ENCODE results near the gene TBPL2.
A peak's percentile ranks its signal among the peaks of the same experiment; 100 is the strongest.
"Not testable (repeated sequence)": the region's sequence is repeated elsewhere in the genome, so short reads cannot be mapped to it uniquely, and the experiment has no call there.

Gene TBPL2

DNA sequence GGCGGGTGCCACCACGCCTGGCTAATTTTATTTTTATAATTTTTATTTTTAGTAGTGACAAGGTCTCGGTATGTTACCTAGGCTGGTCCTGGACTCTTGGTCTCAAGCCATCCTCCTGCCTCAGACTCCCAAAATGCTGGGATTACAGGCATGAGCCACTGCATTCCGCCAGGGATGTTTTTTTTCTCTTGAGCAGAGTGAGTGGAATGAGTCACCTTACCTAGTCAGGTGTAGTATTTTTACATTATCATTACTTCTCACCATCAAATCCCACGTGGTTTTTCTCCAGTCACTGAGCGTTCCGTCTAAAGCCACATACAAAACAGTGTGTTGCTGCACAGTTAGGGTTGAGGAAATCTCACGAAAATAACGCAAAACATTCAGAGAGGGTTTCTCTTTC, 870 bp upstream of the TBPL2 start:
- DNase-seq (ENCODE audit: low spot score), result no peak

DNA sequence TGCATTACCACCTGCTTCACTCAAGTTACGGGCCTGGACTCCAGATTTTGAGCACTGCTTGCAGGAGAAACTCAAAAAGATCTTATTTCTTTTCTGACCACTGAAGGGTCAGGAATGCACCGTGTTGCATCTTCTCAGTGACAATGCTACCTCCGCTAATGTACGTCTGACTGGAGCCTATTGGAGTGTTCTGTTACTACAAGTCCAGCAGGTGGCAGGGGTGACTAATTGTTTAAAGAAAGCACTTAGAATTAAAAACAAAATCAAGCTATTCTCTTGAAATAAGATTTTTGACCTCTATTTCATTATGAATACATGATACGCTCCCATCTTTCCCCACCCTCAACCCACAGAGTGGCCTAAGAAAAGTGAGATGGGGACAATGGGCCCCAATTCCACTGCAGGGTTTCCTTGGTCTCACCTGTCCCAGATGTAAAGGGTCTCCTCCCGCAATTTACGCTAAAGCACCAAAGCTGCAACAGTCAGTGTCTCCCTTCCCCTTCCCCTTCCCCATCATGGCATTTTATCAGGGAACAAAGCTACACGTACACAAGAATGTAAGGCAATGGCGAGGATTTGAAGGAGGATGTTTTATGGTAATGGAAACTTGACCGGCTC, 2.2 kb downstream of the TBPL2 start:
- peak; percentile 45 for DNase-seq (ENCODE audit: low spot score)

DNA sequence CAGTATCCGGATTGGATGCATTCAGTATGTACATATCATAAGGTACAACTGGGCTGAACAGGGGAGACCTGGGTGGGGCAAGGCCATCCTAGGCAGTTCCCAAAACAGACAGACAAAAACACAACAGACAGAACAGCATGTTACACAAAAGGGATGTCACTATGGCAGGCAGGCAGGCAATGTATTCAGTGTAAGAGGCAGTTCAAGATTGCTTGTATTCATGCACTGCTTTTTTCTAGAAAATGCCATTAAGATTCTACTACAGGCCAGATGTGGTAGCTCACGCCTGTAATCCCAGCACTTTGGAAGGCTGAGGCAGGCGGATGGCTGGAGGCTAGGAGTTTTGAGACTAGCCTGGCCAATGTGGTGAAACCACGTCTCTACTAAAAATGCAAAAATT, 3.5 kb downstream of the TBPL2 start:
- DNase-seq (ENCODE audit: low spot score), result no peak

DNA sequence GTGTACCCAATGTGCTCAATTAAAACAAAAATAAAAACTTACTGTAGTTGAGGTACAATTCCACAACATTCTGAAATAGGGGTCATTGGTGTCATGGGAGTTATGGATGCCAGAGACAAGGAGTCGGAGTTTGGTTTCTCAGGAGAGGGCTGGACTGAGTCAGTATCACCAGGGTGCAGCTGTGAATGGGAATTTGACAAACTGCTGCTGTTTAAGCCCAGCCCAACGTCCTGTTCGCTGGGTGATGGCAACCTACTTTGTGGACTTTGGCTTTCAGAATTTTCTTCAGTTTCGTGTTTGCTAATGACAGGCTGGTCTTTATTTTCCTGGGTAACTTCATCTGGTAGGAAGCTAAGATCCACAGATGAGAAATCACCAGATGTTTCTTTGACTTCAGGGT, 3.9 kb downstream of the TBPL2 start:
- DNase-seq (ENCODE audit: low spot score), result no peak

DNA sequence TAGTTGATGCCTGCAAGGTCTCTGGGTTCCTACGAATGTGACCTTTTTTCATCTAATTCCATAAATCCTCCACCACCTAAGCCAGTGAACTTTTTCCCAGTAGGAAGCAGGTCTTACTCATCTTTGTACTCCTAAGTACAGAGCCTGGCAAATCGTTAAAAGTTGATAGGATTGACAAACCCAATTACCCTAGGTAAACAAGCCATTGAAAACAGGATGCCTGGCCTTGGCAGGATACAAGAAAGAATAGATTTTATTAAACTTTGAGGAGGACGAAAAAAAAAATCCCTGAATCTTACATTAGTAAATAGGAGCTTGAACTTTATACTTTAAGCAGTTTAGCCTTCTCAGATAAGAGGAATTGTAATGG, 5.6 kb downstream of the TBPL2 start:
- DNase-seq (ENCODE audit: low spot score), result no peak

DNA sequence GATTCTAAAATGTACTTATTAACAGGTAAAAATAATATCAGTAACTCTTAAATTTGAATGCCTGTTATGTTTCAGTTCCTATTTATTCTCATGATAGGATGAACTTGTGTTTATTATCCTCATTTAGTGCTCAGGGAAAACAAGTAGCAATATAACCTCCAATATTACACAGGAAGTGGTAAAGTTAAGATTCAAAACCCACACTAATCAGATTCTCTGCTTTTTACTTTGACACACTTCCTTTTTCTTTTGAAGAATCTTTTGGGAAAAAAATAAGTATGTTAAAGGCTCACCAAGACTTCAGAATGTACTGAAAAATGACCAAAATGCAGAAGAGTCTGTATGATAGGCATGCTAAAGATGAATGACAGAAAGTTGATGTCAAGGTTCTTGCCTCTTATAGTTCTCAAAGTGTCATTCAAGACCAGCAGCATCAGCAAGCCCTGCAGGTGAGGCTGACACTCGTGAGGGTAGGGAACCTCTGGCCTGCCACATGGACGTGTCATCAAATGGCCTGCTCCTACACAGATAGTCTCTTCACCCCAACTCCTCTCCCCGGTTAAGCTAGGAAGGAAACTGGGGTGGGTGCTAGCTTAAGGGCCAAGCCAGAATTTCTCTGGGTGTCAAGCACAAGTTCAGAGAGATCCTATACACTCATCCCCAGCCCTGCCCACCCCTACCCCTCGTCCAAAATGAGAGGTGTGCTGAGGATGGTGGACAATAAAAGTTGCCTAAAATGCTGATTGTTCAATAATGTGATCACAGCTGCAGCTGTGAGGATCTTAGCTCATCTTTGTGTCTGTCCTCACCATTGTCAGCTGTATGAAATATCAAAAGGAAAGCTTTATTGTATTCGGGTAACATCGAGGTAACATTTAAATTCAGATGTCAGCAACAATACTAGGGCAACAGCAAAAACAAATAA, 6.3 kb downstream of the TBPL2 start:
- DNase-seq (ENCODE audit: low spot score), result no peak

DNA sequence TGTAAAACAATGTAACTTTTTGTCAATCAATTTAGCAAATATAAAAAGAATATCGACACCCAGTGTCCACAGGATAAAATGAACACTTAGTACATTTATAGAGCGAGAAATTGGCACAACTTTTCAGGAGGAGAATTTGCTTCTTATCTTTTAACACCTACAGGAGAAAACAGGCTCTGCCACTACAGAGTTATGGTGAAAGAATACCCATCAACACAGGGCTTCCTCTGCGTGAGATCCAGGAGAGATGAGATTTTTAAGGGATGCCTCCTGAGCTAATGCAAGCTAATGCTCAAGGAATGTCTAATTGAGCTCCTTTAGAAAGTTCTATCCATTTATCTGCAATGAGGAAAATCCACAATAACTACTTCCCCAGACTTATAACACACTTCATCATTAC, 7.8 kb downstream of the TBPL2 start:
- DNase-seq (ENCODE audit: low spot score), result no peak

DNA sequence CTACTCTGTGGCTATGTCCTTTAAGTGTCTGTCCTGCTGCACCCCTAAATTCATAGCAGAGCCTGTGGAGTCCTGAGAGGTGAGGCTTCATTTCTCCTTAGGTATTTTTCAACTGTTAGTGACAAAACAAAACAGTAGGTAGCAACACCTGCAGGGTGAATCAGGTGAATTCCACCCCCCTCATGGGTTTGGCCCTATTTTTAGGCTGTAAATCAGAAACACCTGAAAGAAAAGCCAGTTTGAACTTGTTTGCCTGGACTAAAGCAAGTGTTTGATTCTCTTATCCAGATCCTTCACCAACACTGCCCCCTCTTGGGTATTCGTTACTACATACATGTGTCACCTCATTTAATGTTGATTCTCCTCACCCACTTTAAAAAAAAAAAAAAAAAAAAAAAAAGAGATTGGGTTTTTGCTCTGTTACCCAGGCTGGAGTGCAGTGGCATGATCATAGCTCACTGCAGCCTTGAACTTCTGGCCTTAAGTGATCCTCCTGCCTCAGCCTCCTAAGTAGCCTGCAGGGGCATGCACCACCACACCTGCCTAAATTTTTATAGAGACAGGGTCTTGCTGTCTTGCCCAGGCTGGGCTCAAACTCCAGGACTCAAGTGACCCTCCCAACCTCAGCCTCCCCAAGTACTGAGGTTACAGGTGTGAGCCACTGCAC, 10.3 kb downstream of the TBPL2 start:
- peak; percentile 67 for DNase-seq (ENCODE audit: low spot score)

DNA sequence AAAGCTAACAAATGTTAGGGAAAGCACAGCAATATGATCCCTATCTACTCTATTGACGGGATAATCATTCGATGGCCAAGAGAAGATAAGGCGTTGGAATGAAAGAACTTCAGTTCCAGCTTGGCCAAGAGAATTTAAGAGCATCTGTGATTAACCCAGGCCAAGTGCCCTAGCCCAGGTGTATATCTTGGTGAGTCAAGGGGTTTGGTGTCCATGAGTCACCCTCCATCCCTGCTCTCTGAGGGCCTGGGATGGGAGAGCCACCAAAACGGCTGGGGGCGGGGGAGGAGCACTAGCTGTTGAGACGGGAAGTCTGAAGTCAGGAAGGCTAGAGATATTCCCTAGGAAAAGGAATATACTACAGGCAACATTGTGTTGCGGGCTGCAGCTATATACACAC, 13.0 kb downstream of the TBPL2 start:
- DNase-seq (ENCODE audit: low spot score), result no peak

DNA sequence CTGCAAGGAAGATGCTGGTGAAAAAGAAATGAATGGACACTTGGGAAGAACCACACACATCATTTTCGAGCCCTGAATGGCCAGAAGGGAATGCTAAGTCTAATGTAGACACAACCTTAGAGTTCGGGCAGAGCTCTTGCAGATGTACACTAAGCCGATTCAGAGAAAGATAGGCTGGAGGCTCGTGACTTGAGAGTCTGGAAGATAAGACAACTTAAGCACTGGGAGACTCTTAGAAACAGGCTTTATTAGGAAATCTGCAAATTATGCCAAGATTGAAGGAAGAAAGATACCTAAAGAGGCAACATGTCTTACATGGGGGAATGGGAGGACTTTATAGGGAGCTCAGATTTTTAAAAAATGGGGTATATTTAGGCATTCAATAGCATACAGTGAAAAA, 13.5 kb downstream of the TBPL2 start:
- no peak for DNase-seq (ENCODE audit: low spot score)

DNA sequence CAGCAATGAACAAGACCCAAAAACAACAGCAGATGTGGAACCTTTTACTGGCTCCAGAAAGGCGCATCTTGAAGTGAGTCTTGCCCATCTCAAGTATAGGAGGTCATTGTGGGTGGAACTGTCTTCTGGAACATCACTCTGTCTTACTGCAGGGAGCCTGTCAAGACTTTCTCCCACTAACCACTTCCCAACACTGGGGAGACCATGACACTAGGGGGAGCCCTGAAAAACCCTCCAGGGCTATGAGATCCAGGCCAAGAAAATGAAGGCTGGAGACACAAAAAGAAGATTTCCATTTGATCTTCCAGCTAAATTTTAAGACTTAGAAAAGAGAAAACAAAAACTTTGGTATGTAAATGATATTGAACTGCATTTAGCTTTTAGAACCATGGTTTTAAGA, 15.3 kb downstream of the TBPL2 start:
- DNase-seq (ENCODE audit: low spot score), result no peak

DNA sequence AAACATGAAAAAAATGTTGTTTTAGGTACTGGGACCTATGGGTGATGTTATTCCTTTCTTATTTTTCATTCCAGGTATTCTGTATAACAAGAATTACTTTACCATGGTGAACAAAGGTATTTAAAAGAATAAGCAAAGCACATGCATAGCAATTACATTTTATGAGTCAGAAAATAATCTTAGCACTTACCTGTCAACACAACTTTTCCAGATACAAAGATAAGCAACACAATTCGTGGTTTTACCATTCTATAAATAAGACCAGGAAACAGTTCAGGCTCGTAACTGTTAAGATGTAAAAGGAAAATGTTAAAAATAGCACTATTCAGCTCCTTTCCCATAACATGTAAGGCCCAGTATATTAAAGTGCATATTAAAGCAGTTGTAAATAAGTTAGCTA, 16.4 kb downstream of the TBPL2 start:
- DNase-seq (ENCODE audit: low spot score), result no peak

DNA sequence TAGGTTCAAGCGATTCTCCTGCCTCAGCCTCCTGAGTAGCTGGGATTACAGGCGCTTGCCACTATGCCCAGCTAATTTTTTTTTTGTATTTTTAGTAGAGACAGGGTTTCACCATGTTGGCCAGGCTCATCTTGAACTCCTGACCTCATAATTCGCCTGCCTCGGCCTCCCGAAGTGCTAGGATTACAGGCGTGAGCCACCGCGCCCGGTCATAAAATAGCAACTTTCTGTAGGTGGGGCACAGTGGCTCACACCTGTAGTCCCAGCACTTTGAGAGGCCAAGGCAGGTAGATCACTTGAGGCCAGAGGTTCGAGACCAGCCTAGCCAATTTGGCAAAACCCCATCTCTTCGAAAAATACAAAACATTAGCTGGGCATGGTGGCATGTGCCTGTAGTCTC, 18.1 kb downstream of the TBPL2 start:
- not testable (repeated sequence) for DNase-seq (ENCODE audit: low spot score)

DNA sequence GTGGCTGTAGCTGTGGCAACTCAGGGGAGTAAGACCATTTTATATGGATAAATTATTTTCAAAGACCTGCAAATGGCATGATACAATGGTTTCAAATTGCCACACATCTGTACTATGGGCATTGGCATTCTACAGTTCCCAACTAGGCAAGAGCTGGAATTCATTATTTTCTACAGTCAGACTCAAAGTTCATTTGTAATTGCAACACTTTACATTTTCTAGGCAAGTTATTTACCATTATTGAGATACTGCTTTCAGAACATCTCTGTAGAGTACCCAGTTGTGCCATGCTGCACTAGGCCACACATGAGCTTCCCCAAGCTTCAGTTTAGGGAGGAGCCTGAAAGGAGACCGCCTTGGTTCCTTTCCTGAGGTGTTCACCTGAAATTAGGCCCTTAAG, 20.8 kb downstream of the TBPL2 start:
- DNase-seq (ENCODE audit: low spot score), result no peak

DNA sequence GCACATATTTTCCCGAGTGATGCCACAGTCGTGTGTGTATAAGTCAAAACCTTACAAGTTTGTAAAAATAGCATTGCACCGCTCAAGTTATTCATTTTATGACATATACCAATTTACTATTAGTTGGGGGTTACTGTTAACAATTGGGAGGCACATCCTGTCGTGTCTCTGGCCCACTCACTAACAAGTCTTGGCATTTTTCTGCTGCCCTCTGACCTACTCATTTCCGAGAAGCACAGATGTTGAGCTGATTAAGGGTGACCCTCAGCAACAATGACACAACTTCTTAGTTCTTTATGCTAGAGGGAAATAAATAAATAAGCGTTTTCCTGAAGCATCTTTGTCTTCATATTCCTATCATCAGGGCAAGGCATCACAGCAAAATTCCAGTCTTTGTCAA, 22.0 kb downstream of the TBPL2 start:
- DNase-seq (ENCODE audit: low spot score), result peak; percentile 93

DNA sequence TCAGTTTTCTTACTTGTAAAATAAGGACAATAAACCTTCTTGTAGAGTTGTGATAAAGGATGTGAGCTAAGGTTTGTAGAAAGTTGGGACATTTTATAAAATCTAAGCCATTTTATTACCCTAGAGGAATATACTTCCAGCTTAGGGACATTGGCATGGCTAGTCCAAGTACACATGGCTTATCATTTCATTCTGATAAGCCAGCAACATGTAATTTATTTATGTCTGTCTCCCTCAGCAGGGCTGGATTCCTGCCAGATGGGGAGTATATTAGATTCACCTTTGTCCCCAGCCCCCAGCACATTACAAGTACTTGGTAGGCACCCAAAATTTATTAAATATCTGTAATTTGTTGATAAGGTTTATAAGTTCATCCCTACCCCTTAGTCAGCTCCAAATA, 22.5 kb downstream of the TBPL2 start:
- DNase-seq (ENCODE audit: low spot score), result no peak

DNA sequence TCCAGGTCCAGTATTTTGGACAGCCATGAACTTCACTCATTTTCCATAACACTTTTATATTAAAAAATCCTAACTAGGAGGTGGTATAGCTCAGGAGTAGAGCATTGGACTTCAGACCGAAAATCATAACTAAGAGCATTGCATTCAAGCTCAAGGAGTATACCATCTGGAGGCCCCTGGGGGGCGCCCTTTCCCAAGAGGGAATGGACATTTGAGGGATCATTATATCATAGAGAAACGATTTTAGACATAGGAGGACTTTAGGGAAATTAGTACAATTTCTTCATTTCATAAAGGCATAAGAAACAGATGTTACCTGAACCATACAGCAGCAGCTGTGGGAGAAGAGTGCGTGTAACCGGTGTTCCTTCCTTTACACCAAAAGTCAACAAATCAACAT, 23.6 kb downstream of the TBPL2 start:
- DNase-seq (ENCODE audit: low spot score), result peak; percentile 41

DNA sequence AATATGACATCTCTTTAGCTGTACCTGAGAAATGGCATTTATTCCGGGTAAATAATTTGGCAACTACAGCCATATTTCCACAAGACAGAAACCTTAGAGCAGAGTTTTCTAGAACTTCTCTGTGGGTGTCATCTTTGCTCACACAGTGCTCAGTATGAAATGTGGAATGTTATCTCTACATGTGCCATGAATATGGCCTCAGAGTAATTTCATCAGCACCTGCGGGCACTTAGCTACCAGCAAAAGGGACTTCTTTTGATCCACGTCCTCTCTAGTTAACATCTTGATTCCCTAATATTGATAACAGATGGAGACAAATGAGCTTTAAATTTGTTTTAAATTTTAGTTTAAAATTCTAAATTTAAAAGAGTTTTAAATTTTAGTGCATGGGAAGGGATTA, 25.9 kb downstream of the TBPL2 start:
- DNase-seq (ENCODE audit: low spot score), result no peak

DNA sequence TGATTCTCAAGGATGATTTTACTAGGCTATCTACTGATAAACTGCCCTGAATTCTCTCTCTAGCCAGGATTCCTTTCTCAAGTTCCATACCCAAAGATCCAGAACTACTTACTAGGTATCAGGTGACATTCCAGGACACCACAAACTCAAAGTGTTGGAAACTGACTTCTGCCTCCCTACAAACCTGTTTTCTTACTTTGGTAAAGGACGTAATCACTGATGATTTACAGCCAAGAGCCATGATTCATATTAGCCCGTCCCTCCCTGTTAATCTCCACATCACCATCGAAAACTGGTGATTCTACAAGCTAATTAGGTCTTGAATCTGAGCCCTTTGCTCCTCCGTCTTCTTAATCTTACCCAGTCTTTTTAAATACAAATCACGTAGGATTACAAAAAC, 27.7 kb downstream of the TBPL2 start:
- DNase-seq (ENCODE audit: low spot score), result no peak

DNA sequence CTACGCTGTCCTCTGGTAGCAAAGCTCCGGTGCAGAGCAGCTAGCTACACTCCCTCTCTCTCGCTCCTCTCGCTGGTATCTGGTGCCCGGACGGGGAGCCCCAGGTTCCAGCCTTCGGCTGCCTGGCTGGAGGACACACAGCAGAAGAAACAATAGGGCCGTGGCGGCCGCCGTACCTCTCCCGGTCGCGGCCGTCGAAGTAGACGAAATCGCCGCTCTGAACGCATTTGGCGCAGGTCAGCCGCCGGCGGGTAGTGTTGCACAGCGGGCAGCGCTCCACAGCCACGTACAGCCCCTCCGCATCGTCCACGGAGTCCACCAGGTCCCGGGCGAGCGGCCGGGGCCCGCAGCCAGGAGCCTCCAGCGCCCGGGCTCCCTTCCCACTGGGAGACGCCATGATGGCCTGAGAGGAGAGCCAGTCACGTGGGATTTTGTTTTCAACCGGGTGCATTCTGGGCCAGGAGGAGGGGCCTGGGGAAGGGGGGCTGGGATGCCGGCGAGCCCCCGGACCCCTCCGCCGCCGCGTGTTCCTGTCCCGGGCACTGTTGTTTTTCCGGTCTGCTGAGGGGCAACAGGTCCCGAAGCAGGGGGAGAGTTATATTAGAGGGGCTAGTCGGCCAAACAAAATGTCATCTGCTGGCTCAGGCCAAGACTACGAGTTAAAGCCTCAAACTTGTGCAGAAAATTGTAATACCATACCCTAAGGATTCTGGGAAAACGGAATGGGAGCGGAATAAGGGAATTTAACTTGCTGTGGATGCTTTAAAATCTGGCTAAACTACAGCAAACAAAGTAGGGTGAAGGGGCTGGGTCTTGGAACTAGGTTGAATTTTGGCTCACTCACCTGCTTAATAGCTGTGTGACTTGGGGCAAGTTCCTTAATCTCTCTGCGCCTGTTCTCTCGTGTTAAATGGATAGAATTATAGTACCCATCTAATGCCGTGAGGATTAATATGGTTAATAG, 28.7 kb downstream of the TBPL2 start, which contains the start of gene ATG14:
Gene ATG14, minus strand, starts transcription at position 405 of the 964 bp plus-strand sequence. Its CDS starts 8 bp downstream, at position 397.
- peak; percentile 74 for DNase-seq (ENCODE audit: low spot score)

DNA sequence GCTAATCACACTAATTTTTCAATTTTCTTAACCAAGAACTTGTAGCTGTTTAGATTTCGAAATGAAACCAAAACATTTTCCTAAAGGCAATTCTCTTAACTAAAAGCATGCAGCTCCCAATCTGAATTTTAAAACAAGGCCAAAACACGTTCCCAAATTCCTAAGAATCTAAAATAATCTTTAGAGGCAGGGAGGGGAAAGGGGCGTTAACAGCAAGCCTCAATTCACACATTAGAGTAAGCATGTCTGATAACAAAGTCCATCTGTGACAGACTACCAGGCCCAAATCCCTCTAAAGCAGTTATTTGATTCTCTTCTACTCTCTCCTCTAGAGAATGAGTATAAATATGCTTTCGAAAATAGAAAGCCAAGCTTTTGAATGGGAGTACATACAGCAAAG, 29.5 kb downstream of the TBPL2 start:
- no peak for DNase-seq (ENCODE audit: low spot score)

Measured in kidney capillary endothelial cell (primary cell).